Peyer's patch (tissue), 4 donors: Measurements from ENCODE around the gene DPPA5. TPM values are rescaled to one million over a fixed set of nuclear protein-coding genes. Genes with fewer than 3 reads are reported as not detected.
"Not testable (repeated sequence)": the region's sequence is repeated elsewhere in the genome, so short reads cannot be mapped to it uniquely, and the experiment has no call there.

ENCODE experiments used
- DNase-seq, 3 donors: peaks; one replicate each; pipeline ENCODE4 v3.0.0-alpha.2; 2017 to 2019
- H3K27ac ChIP-seq, 4 donors: fragments of 200-600 bp; sonication (generic); one replicate each; pipeline ENCODE4 v1.5.1; 2016 to 2019
- H3K27me3 ChIP-seq, 2 donors: fragments of 200-600 bp; sonication (generic); one replicate each; pipeline ENCODE4 v1.5.1; 2019
- H3K36me3 ChIP-seq, 3 donors: fragments of 200-600 bp; sonication (generic); one replicate each; pipeline ENCODE4 v1.5.1; 2016 to 2019
- H3K4me1 ChIP-seq, 4 donors: fragments of 200-600 bp; sonication (generic); one replicate each; pipeline ENCODE4 v1.5.1; 2016 to 2019
- H3K4me3 ChIP-seq, 4 donors: fragments of 200-600 bp; sonication (generic); 1 replicate in 3 of 4; 2 replicates in 1 of 4; pipeline ENCODE4 v1.5.1; 2016 to 2019; ENCODE audit warnings: mild to moderate bottlenecking in 1 of 4
- H3K9me3 ChIP-seq, 4 donors: fragments of 200-600 bp; sonication (generic); one replicate each; pipeline ENCODE4 v1.5.1; 2016 to 2019; ENCODE audit warnings: mild to moderate bottlenecking in 1 of 4
- POLR2A ChIP-seq, 2 donors: fragments of 450-650 bp; IDR thresholded peaks; one replicate each; pipeline ENCODE4 v1.5.1; 2017; ENCODE audit warnings: antibody characterized with exemption in 2 of 2, mild to moderate bottlenecking in 2 of 2, moderate library complexity in 2 of 2
- total RNA-seq, 4 donors: library from RNA; depleted of rRNA; stranded (reverse); fragments of >200 nt; gene quantifications; one replicate each; pipeline ENCODE4 v1.1.0, GENCODE V29; 2016
- TF ChIP-seq, protein P1 (sequence below), 6 experiments: fragments of 450-650 bp in 4 of 6; fragments of 200-600 bp in 2 of 6; sonication (generic) in 1 of 6; IDR thresholded peaks; one replicate each; pipeline ENCODE4 v1.5.1; 2017 to 2019; ENCODE audit warnings: antibody characterized with exemption in 6 of 6, mild to moderate bottlenecking in 3 of 6, moderate library complexity in 1 of 6

The DPPA5 gene, protein sequence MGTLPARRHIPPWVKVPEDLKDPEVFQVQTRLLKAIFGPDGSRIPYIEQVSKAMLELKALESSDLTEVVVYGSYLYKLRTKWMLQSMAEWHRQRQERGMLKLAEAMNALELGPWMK
- not detected for total RNA-seq

DNA sequence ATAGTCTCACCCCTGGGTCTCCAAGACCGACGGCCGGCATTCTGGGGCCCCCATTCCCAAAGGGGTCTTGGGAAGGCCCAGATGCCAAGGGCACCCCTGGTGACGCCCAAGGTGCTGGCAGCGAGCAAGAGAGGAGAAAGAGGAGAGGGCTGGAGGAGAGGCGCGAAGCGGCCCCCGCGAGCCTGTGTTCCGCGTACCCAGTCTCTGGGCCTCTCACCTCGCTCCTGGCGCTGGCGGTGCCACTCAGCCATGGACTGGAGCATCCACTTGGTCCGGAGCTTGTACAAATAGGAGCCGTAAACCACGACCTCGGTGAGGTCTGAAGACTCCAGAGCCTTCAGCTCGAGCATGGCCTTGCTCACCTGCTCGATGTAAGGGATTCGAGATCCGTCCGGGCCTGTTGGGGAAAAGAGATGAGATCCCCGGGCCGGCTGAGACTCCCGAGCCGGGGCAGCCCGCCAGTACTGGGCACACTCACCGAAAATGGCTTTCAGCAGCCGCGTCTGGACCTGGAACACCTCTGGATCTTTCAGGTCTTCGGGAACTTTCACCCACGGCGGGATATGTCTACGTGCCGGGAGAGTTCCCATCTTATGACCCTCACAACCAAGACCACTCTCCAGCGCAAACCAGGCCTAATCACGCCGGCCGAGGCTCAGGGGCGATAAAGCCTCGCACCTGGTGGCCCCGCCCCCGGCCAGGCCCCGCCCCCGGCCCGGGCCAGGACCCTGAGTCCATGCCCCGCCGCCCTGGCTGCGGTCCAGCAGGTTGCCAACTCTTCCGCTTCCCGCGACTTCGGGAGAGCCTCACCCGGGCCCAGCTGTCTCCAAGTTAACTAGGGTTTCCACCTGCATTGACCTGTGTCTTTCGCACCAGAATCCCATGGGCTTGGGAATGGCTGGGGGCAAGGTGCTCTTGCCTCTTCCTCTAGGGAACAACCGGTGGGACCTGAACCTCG, at the start of gene DPPA5:
Gene DPPA5, minus strand, starts transcription at position 641 of the 958 bp plus-strand sequence. Its CDS starts 51 bp downstream, at position 590.
- Histone ChIP-seq H3K36me3 (no peaks in the 10 kb centered on the region), H3K27ac (no peak within 1 kb of the TSS), H3K4me1 (no peaks in the 10 kb centered on the region), H3K27me3 (no peaks in the 10 kb centered on the region), H3K4me3 (no peak within 1 kb of the TSS), H3K9me3 (no peaks in the 10 kb centered on the region)
- no peak for DNase-seq
- TF ChIP-seq, protein P1, sequence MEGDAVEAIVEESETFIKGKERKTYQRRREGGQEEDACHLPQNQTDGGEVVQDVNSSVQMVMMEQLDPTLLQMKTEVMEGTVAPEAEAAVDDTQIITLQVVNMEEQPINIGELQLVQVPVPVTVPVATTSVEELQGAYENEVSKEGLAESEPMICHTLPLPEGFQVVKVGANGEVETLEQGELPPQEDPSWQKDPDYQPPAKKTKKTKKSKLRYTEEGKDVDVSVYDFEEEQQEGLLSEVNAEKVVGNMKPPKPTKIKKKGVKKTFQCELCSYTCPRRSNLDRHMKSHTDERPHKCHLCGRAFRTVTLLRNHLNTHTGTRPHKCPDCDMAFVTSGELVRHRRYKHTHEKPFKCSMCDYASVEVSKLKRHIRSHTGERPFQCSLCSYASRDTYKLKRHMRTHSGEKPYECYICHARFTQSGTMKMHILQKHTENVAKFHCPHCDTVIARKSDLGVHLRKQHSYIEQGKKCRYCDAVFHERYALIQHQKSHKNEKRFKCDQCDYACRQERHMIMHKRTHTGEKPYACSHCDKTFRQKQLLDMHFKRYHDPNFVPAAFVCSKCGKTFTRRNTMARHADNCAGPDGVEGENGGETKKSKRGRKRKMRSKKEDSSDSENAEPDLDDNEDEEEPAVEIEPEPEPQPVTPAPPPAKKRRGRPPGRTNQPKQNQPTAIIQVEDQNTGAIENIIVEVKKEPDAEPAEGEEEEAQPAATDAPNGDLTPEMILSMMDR (IDR thresholded peaks at IDR 0.05), result no peak
- no peak for TF ChIP-seq POLR2A (IDR thresholded peaks at IDR 0.05)

DNA sequence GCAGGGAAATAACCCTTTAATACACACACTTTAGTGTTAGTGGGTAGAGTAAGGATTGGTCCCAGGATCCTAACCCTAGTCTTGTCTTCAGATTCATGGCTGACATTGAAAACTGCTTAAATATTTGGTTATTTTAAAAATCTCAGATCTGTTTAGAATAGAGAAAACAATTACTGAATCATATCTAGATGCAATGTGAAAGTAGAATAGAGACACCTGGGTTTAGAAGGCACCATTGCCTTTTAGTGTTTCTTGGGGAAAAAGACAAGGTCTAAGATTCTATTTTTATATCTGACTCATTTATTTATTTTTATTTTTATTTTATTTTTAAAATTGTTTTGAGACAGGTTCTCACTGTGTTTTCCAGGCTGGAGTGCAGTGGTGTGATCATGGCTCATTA, 46.6 kb upstream of the DPPA5 start:
- TF ChIP-seq, protein P1 (IDR thresholded peaks at IDR 0.05), result no peak
- TF ChIP-seq POLR2A (IDR thresholded peaks at IDR 0.05), result no peak
- no peak overlapping the region for H3K4me3 ChIP-seq
- no peaks in the 10 kb centered on the region for H3K4me1 ChIP-seq
- no peak overlapping the region for H3K27ac ChIP-seq
- H3K27me3 ChIP-seq, result no peaks in the 10 kb centered on the region
- H3K9me3 ChIP-seq, result no peaks in the 10 kb centered on the region
- no peak for DNase-seq
- H3K36me3 ChIP-seq, result no peaks in the 10 kb centered on the region

DNA sequence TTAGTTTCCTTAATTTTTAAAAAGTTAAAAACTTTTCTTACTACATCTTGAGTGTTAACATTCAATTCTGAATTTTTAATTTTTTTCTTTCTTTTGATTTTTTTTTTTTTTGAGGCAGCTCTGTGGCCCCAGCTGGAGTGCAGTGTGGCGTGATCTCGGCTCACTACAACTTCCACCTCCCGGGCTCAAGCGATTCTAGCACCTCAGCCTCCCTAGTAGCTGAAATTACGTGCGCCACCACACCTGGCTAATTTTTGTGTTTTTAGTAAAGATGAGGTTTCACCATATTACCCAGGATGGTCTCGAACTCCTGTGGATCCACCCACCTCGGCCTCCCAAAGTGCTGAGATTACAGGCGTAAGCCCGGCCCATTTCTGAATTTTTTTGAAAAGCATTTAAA, 41.8 kb upstream of the DPPA5 start:
- Histone ChIP-seq H3K27ac (no peak overlapping the region), H3K9me3 (no peaks in the 10 kb centered on the region), H3K4me1 (no peaks in the 10 kb centered on the region), H3K27me3 (no peaks in the 10 kb centered on the region), H3K4me3 (no peak overlapping the region), H3K36me3 (no peaks in the 10 kb centered on the region)
- DNase-seq, result no peak
- TF ChIP-seq, protein P1 (IDR thresholded peaks at IDR 0.05), result no peak
- TF ChIP-seq POLR2A (IDR thresholded peaks at IDR 0.05), result no peak

DNA sequence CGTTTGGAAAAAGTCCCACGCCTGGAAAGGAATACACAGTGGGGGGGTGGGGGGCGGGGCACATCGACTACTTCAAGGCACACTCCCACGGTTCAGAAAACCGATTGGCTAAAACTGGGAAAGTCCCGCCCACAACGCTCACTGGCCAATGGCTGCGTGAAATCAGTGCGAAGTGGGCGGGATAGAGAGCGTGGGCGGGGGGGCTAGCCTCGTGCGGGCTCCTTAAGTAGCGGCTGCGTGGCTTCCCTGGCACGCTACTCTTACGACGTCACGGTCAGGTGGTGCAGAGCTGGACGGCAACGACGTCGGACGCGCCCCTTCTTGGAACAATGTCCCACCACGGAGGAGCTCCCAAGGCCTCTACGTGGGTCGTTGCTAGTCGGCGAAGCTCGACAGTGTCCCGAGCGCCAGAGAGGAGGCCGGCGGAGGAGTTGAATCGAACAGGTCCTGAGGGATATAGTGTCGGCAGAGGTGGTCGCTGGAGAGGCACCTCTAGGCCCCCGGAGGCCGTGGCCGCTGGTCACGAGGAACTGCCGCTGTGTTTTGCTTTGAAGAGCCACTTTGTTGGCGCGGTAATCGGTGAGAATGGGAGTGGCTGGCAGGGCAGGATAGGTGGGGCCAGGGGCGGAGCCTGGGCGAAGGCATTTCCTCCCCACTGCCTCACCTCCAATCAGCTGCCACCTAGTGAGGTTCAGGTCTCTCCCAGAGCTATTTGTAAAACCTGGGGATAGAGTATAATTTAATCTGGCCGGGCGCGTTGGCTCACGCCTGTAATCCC, 40.7 kb upstream of the DPPA5 start, which contains the start of gene DDX43:
Gene DDX43, plus strand, starts transcription at position 252 of the 778 bp plus-strand sequence. Its CDS starts 78 bp downstream, at position 330.
- H3K4me3 ChIP-seq, result peak within 1 kb of the TSS in 2 of 4 donors; percentile 7 to 42
- TF ChIP-seq POLR2A (IDR thresholded peaks at IDR 0.05), result no peak
- TF ChIP-seq, protein P1 (IDR thresholded peaks at IDR 0.05), result no peak
- peaks cover 0 to 7% of the 10 kb centered on the region in 2 donors for H3K27me3 ChIP-seq
- H3K27ac ChIP-seq, result peak within 1 kb of the TSS in 3 of 4 donors; percentile 29 to 58 (median 50)
- no peaks in the 10 kb centered on the region for H3K9me3 ChIP-seq
- H3K4me1 ChIP-seq, result no peaks in the 10 kb centered on the region
- no peaks in the 10 kb centered on the region for H3K36me3 ChIP-seq
- peak; percentile 43 to 63 (median 62) for DNase-seq

DNA sequence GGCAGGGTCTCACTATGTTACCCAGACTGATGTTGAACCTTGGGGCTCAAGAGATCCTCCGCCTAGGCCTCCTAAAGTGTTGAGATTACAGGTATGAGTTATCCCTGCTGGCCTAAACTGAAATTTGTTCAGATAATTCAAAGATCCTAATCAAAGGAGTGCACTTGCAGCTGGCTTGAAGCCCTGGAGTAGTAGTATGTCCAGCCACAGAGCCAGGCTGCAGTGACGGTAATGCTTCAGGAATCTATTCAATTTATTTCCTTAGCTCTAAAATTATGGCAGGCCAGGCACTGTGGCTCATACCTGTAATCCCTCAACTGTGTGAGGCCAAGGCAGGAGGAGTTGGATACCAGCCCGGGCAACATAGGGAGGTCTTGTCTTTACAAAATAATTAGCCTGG, 39.2 kb upstream of the DPPA5 start:
- Histone ChIP-seq H3K9me3 (no peaks in the 10 kb centered on the region), H3K4me3 (no peak overlapping the region), H3K27me3 (peaks cover 0 to 7% of the 10 kb centered on the region in 2 donors), H3K4me1 (no peaks in the 10 kb centered on the region), H3K36me3 (no peaks in the 10 kb centered on the region), H3K27ac (no peak overlapping the region)
- TF ChIP-seq POLR2A (IDR thresholded peaks at IDR 0.05), result no peak
- no peak for DNase-seq

DNA sequence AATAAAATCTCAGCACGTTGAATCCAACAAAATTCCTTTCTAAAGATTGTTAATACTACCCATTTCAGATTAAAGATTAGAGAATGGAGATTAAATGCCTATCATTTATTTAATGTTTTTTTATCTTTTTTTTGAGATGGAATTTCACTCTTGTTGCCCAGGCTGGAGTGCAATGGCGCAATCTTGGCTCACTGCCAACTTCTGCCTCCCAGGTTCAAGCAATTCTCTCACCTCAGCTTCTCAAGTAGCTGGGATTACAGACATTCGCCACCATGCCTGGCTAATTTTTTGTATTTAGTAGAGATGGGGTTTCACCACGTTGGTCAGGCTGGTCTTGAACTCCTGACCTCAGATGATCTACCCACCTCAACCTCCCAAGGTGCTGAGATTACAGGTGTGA, 38.1 kb upstream of the DPPA5 start:
- not testable (repeated sequence) for H3K27me3 ChIP-seq, H3K4me1 ChIP-seq, H3K27ac ChIP-seq, H3K9me3 ChIP-seq, DNase-seq, H3K36me3 ChIP-seq, H3K4me3 ChIP-seq
